HEK293T (cell line): Measurements from ENCODE around the gene ARHGAP23.

Experiments used
- BHLHE40 ChIP-seq: fragments of 450-650 bp; IDR thresholded peaks from 2 replicates; pipeline ENCODE4 v1.6.1; 2016; ENCODE audit warnings: mild to moderate bottlenecking, moderate library complexity, borderline replicate concordance
- FOXA1 ChIP-seq: fragments of 450-650 bp; IDR thresholded peaks from 2 replicates; pipeline ENCODE4 v1.6.1; 2016; ENCODE audit warnings: mild to moderate bottlenecking
- FOXM1 ChIP-seq: fragments of 450-650 bp; IDR thresholded peaks from 2 replicates; pipeline ENCODE4 v1.6.1; 2017; ENCODE audit warnings: mild to moderate bottlenecking, borderline replicate concordance
- L3MBTL2 ChIP-seq: fragments of 450-650 bp; conservative IDR thresholded peaks from 2 replicates; pipeline ENCODE4 v1.6.1; 2016; ENCODE audit warnings: mild to moderate bottlenecking
- LEF1 ChIP-seq: fragments of 450-650 bp; IDR thresholded peaks from 2 replicates; pipeline ENCODE4 v1.6.1; 2017; ENCODE audit warnings: mild to moderate bottlenecking, borderline replicate concordance
- SP1 ChIP-seq: fragments of 450-650 bp; IDR thresholded peaks from 2 replicates; pipeline ENCODE4 v1.6.1; 2017

DNA sequence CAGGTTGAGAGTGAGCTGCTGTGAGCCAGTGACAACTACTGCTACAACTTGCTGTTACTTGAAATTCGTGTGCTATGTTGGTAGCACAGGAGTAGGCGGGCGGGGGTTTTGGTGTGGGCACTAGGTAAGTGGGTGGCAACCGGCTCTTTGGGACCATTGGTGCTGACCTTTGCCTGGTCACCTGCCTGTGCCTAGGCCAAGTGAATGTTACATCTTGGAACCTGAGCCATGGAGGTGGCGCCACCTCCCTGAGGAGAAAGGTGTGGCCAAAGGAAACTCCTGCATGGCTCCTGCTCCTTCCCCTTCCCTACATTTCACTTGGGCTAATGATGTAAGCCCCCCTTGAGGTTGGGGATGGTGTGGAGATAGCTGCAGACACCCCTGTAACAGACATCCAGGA lies 25.4 kb upstream of the ARHGAP23 start:
- no peak for TF ChIP-seq L3MBTL2
- no peak for TF ChIP-seq FOXA1
- TF ChIP-seq LEF1 = no peak
- no peak for TF ChIP-seq FOXM1
- TF ChIP-seq BHLHE40 = no peak
- TF ChIP-seq SP1 = no peak
